Ishikawa (cell line): ENCODE measurements around the gene RNF187.

Experiments used
- EP300 ChIP-seq: IDR thresholded peaks from 2 replicates; pipeline ENCODE4 v1.6.1; 2012; ENCODE audit warnings: borderline replicate concordance
- NFIC ChIP-seq: IDR thresholded peaks from 2 replicates; pipeline ENCODE4 v1.6.1; 2012

- TF ChIP-seq EP300 = no peak
- TF ChIP-seq NFIC = no peak
These were observed 24.6 kb downstream of the RNF187 start for GRCh38 chr1:228511546-228512445.
